NCI-H345 treated with DMSO at 0.1 percent for 48 hours (cell line): Measurements from ENCODE around the gene FAM170B.

Experiments
- DNase-seq: peaks from one replicate; lab custom pipeline; 2025; ENCODE audit not compliant: unreplicated experiment; lab: John Stamatoyannopoulos, UW

FAM170B gene

GRCh38 chr10:49107111-49107886, 26.5 kb downstream of the FAM170B start:
- DNase-seq, result no peak

- no peak for DNase-seq
Measured at GRCh38 chr10:49106451-49106850, 27.4 kb downstream of the FAM170B start.

- DNase-seq, result no peak
Measured at GRCh38 chr10:49105076-49105475, 28.7 kb downstream of the FAM170B start.

- no peak for DNase-seq
Measured at GRCh38 chr10:49104323-49104722, 29.5 kb downstream of the FAM170B start.

- no peak for DNase-seq
Measured at GRCh38 chr10:49103761-49104160, 30.1 kb downstream of the FAM170B start.

GRCh38 chr10:49099046-49099445, 34.8 kb downstream of the FAM170B start:
- no peak for DNase-seq

- DNase-seq, result no peak
Measured at GRCh38 chr10:49096890-49097445, 36.9 kb downstream of the FAM170B start.

GRCh38 chr10:49094646-49095045, 39.2 kb downstream of the FAM170B start:
- DNase-seq, result no peak

GRCh38 chr10:49093922-49094321, 39.9 kb downstream of the FAM170B start:
- no peak for DNase-seq

- DNase-seq, result no peak
Measured at GRCh38 chr10:49092477-49092876, 41.3 kb downstream of the FAM170B start.

GRCh38 chr10:49091450-49092210, 42.2 kb downstream of the FAM170B start:
- no peak for DNase-seq

- DNase-seq, result no peak
Measured at GRCh38 chr10:49090696-49091380, 43.0 kb downstream of the FAM170B start.

- no peak for DNase-seq
Measured at GRCh38 chr10:49090189-49090575, 43.6 kb downstream of the FAM170B start.

GRCh38 chr10:49089557-49090188, 44.1 kb downstream of the FAM170B start:
- no peak for DNase-seq

GRCh38 chr10:49089152-49089551, 44.7 kb downstream of the FAM170B start:
- no peak for DNase-seq

GRCh38 chr10:49086889-49087288, 46.9 kb downstream of the FAM170B start:
- DNase-seq, result no peak

- DNase-seq, result peak; percentile 21
Measured at GRCh38 chr10:49083261-49083660, 50.6 kb downstream of the FAM170B start.

- DNase-seq, result peak; percentile 21
Measured at GRCh38 chr10:49082766-49083165, 51.1 kb downstream of the FAM170B start.

GRCh38 chr10:49081547-49082275, 52.1 kb downstream of the FAM170B start:
- DNase-seq, result peak; percentile 1
